DOHH2 (cell line): ENCODE data around the gene RNASE13.
A peak's percentile ranks its signal among the peaks of the same experiment; 100 is the strongest.

Experiments used
- CTCF ChIP-seq: fragments of 200-600 bp; sonication (generic); IDR thresholded peaks from one replicate; pipeline ENCODE4 v1.5.1; 2014; ENCODE audit warnings: antibody characterized with exemption, mild to moderate bottlenecking, low read depth, low read length; ENCODE audit not compliant: poor library complexity, severe bottlenecking
- EZH2phosphoT487 ChIP-seq: fragments of 200-600 bp; sonication (generic); IDR thresholded peaks from 2 replicates; pipeline ENCODE4 v1.6.1; 2017; ENCODE audit warnings: borderline replicate concordance, mild to moderate bottlenecking, antibody characterized with exemption, low read length, moderate library complexity, mixed read lengths

GRCh38 chr14:21014761-21015190, 19.8 kb downstream of the RNASE13 start:
- peak; percentile 90 for TF ChIP-seq CTCF
- TF ChIP-seq EZH2phosphoT487, result no peak
